ENCODE measurements around the gene ARID1B.

GRCh38 chr6:157072128-157072527 lies 294.9 kb downstream of the ARID1B start:
- TF ChIP-seq FOXM1 (IDR thresholded peaks at IDR 0.05; ENCODE audit: low read depth, low read length) = no peak
- TF ChIP-seq EZH2 (IDR thresholded peaks at IDR 0.05; ENCODE audit: borderline replicate concordance, control insufficient read depth, low read depth, low read length) = no peak
- no peak for TF ChIP-seq CTCF (IDR thresholded peaks at IDR 0.05 in 2 of 3, conservative IDR thresholded peaks at IDR 0.05 in 1 of 3; ENCODE audit: control insufficient read depth in 2 of 3, extremely low read depth in 1 of 3, insufficient read depth in 1 of 3, low read depth in 3 of 3, low read length in 3 of 3)

Measured in GM12878 (cell line).